HepG2 (cell line): ENCODE measurements around the gene VILL. TPM values are rescaled to one million over a fixed set of nuclear protein-coding genes. Genes with fewer than 3 reads are reported as not detected.
A peak's percentile ranks its signal among the peaks of the same experiment; 100 is the strongest.

Source experiments
- ATAC-seq: fragments of 200-7000 bp; cut with Tn5 transposase; 3 replicates; pipeline ENCODE4 v1.9.1; 2020; ENCODE audit warnings: mild to moderate bottlenecking, moderate library complexity
- BruUV-seq: library from RNA; stranded (reverse); fragments of 400-500 nt; replicated peaks from 2 replicates; lab custom pipeline; 2021; lab: Mats Ljungman, UMichigan
- CTCF ChIA-PET: fragments of 300-600 bp; formaldehyde crosslinking; extraction: SDS; loops from one replicate; lab custom pipeline; 2021; ENCODE audit warnings: low total read pairs, inconsistent platforms, low intra/inter-chr PET ratio; lab: Yijun Ruan, JAX
- POLR2A ChIA-PET: fragments of 350-600 bp; sonication (Branson Sonifier 250); formaldehyde crosslinking; loops from one replicate; lab custom pipeline; 2020; ENCODE audit warnings: antibody characterized with exemption, inconsistent platforms; lab: Yijun Ruan, JAX
- DNase-seq: peaks from one replicate; pipeline ENCODE4 v3.0.0-alpha.2; 2015; ENCODE audit warnings: low spot score
- FAIRE-seq: peaks from 3 replicates; lab custom pipeline; 2011; peaks lifted over from hg19 to GRCh38; lab: Jason Lieb, UNC
- H2AFZ ChIP-seq: one replicate; pipeline ENCODE4 v1.6.1; 2011; ENCODE audit warnings: low read length, inconsistent platforms
- H3K27ac ChIP-seq: fragments of 300-600 bp; 3 replicates; pipeline ENCODE4 v1.8.0; 2011; ENCODE audit warnings: mixed run types, mild to moderate bottlenecking, mixed read lengths, low read length, inconsistent platforms; ENCODE audit not compliant: insufficient read depth; ENCODE audit errors: extremely low read length
- H3K27me3 ChIP-seq, 2 experiments: fragments of 200-600 bp in 1 of 2; 2 replicates in 1 of 2; 3 replicates in 1 of 2; pipeline versions ENCODE4 v1.6.0 to v1.8.0; 2011; ENCODE audit warnings: low read length in 2 of 2, mild to moderate bottlenecking in 2 of 2, moderate library complexity in 2 of 2, inconsistent platforms in 1 of 2; ENCODE audit not compliant: insufficient read depth in 2 of 2, control insufficient read depth in 1 of 2
- H3K36me3 ChIP-seq, 2 experiments: fragments of 200-600 bp in 1 of 2; replicated peaks in 1 of 2; 2 replicates in 1 of 2; 3 replicates in 1 of 2; pipeline versions ENCODE4 v1.5.1 to v1.8.0; 2011; ENCODE audit warnings: low read length in 2 of 2, inconsistent platforms in 1 of 2; ENCODE audit not compliant: insufficient read depth in 2 of 2, control insufficient read depth in 1 of 2
- H3K4me1 ChIP-seq: 2 replicates; pipeline ENCODE4 v1.5.1; 2012; ENCODE audit warnings: low read length, inconsistent platforms; ENCODE audit not compliant: insufficient read depth
- H3K4me2 ChIP-seq: 2 replicates; pipeline ENCODE4 v1.6.0; 2011; ENCODE audit warnings: low read depth, low read length, inconsistent platforms
- H3K4me3 ChIP-seq, 3 experiments: fragments of 200-600 bp in 1 of 3; sonication (generic), shearing (Covaris generic) in 1 of 3; replicated peaks in 1 of 3; 2 replicates each; pipeline ENCODE4 v1.5.1; 2011 to 2016; ENCODE audit warnings: low read length in 3 of 3, inconsistent platforms in 2 of 3, low read depth in 2 of 3, mild to moderate bottlenecking in 2 of 3, control low read depth in 1 of 3, mixed read lengths in 1 of 3; ENCODE audit not compliant: insufficient read depth in 1 of 3
- H3K79me2 ChIP-seq: one replicate; pipeline ENCODE4 v1.6.1; 2011; ENCODE audit warnings: low read length, inconsistent platforms; ENCODE audit not compliant: insufficient read depth
- H3K9ac ChIP-seq: 2 replicates; pipeline ENCODE4 v1.6.0; 2011; ENCODE audit warnings: mild to moderate bottlenecking, low read depth, low read length, inconsistent platforms; ENCODE audit not compliant: insufficient read depth
- H3K9me3 ChIP-seq: 2 replicates; pipeline ENCODE4 v1.5.1; 2012; ENCODE audit warnings: mild to moderate bottlenecking, low read length
- H4K20me1 ChIP-seq: 2 replicates; pipeline ENCODE4 v1.6.0; 2011; ENCODE audit warnings: inconsistent platforms, mild to moderate bottlenecking, low read length, moderate library complexity; ENCODE audit not compliant: insufficient read depth
- FOXA1 ChIP-seq, 2 experiments: fragments of 450-650 bp in 1 of 2; sonication (generic) in 1 of 2; formaldehyde crosslinking in 1 of 2; IDR thresholded peaks; 2 replicates each; pipeline versions ENCODE4 v1.4.0 to v1.6.1; 2016 to 2020; ENCODE audit warnings: missing genetic modification reagents in 1 of 2
- HES4 ChIP-seq: sonication (generic); formaldehyde crosslinking; IDR thresholded peaks from 2 replicates; pipeline ENCODE4 v1.9.0; 2021; ENCODE audit warnings: mild to moderate bottlenecking, missing genetic modification reagents, borderline replicate concordance
- NFIB ChIP-seq: sonication (generic); formaldehyde crosslinking; IDR thresholded peaks from 2 replicates; pipeline ENCODE4 v1.9.0; 2021; ENCODE audit warnings: missing genetic modification reagents, mild to moderate bottlenecking, borderline replicate concordance
- PCBP2 ChIP-seq: fragments of 200-400 bp; formaldehyde crosslinking; optimal IDR thresholded peaks from 2 replicates; pipeline ENCODE3; 2018; ENCODE audit warnings: low read length, low read depth; ENCODE audit not compliant: poor library complexity, severe bottlenecking
- ZNF10 ChIP-seq: sonication (generic); formaldehyde crosslinking; IDR thresholded peaks from 2 replicates; pipeline ENCODE4 v1.4.0; 2020; ENCODE audit warnings: mild to moderate bottlenecking, low read depth, missing genetic modification reagents, borderline replicate concordance
- ZNF292 ChIP-seq: sonication (generic); formaldehyde crosslinking; IDR thresholded peaks from 2 replicates; pipeline ENCODE4 v1.8.1; 2022; ENCODE audit warnings: mild to moderate bottlenecking, low read depth, missing genetic modification reagents, borderline replicate concordance
- ZNF772 ChIP-seq: sonication (generic); formaldehyde crosslinking; IDR thresholded peaks from 2 replicates; pipeline ENCODE4 v1.5.0; 2020; ENCODE audit warnings: mild to moderate bottlenecking, missing genetic modification reagents
- ZNF850 ChIP-seq: sonication (generic); formaldehyde crosslinking; conservative IDR thresholded peaks from 2 replicates; pipeline ENCODE4 v1.9.0; 2021; ENCODE audit warnings: mild to moderate bottlenecking, missing genetic modification reagents
- WGBS: methylation state at CpG from one replicate; pipeline ENCODE4 v1.1.6; 2017; ENCODE audit warnings: low lambda C conversion rate; 5-methylcytosine and 5-hydroxymethylcytosine counted together
- in situ Hi-C: cut with HindIII; loops from 2 replicates; pipeline ENCODE4 v1.10.0; 2017; ENCODE audit warnings: low pct_unique_long_range_greater_than_20kb; ENCODE audit not compliant: extremely low pct_ligation_motif_present
- intact Hi-C: fragments of 100-400 bp; cut with micrococcal nuclease; formaldehyde crosslinking; loops from one replicate; pipeline ENCODE4 v1.10.0; 2022; ENCODE audit not compliant: unreplicated experiment
- polyA plus RNA-seq, 8 experiments: library from polyadenylated mRNA; depleted of rRNA in 3 of 8; stranded (reverse) in 7 of 8; unstranded in 1 of 8; fragments of >200 nt; fragmentation: Illumina TruSeq in 4 of 8; extraction: Trizol in 4 of 8; gene quantifications; 2 replicates each; pipeline versions ENCODE4 v1.2.1 to v1.2.3, GENCODE V29; 2011 to 2016; ENCODE audit warnings: low read depth in 4 of 8, missing spikeins in 1 of 8, mixed read lengths in 1 of 8; ENCODE audit not compliant: insufficient read depth in 1 of 8
- total RNA-seq, 5 experiments: library from RNA; depleted of rRNA; stranded (reverse); fragments of >200 nt; fragmentation: Illumina TruSeq; extraction: Trizol; gene quantifications; 2 replicates each; pipeline ENCODE4 v1.2.3, GENCODE V29; 2016; ENCODE audit warnings: low read depth in 1 of 5
- TF ChIP-seq, protein P1 (sequence below): sonication (generic); formaldehyde crosslinking; conservative IDR thresholded peaks from 2 replicates; pipeline ENCODE4 v1.8.0; 2022; ENCODE audit warnings: mild to moderate bottlenecking, moderate library complexity, missing genetic modification reagents
- TF ChIP-seq, protein P2 (sequence below): sonication (generic); formaldehyde crosslinking; IDR thresholded peaks from 2 replicates; pipeline ENCODE4 v1.4.0; 2020; ENCODE audit warnings: missing genetic modification reagents, borderline replicate concordance

VILL gene
- total and polyA plus RNA-seq, 2 of the 13 experiments (the other 11 are each of a cell fraction or from before 2014, with no cell fraction given), result 3.2 to 5.3 TPM

DNA sequence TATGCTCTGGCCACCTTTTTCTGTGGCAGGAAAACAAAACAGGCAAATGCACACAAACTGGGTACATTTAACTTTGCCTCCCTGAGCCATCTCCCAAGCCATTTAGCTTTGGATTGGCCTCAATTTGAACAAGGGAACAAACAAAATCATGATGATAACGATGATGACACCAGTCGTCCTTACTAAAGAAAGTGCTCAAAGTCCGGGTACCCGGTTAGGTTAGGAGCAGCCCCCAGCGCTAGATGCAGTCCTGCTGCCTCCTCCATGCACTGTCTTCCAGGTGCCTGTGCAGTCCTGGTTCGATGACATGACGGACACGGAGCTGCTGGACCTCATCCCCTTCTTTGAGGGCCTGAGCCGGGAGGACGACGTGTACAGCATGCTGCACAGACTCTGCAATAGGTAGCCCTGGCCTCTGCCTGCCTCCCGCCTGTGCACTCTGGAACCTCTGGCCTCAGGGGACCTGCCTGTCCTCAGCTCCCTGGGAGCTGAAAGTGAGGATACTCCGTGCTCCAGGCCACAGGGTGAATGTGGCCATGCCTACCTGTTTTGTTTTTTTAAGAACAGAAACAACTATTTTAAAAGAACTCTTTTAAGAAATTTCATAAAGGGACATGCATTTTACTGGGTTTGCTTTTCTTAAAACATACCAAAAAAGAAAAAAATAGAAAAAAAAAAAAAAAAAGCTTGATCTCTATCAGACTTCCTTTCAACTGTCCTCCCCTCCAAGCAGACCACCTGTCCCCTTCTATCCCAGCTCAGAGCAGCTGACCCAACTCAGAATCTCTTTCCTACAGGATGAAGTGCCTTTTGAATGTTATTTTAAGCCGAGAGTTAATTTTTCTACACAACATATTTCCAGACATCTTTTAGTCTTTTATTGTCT, 9.9 kb upstream of the VILL start (continued):
- TF ChIP-seq ZNF10 (CRISPR knock-in tag), result no peak
- no peak for TF ChIP-seq HES4 (CRISPR knock-in tag)
- no peak for TF ChIP-seq NFIB (CRISPR knock-in tag)
- TF ChIP-seq ZNF292 (CRISPR knock-in tag), result no peak; the same call in 1 of the 2 replicates
- TF ChIP-seq, protein P1, sequence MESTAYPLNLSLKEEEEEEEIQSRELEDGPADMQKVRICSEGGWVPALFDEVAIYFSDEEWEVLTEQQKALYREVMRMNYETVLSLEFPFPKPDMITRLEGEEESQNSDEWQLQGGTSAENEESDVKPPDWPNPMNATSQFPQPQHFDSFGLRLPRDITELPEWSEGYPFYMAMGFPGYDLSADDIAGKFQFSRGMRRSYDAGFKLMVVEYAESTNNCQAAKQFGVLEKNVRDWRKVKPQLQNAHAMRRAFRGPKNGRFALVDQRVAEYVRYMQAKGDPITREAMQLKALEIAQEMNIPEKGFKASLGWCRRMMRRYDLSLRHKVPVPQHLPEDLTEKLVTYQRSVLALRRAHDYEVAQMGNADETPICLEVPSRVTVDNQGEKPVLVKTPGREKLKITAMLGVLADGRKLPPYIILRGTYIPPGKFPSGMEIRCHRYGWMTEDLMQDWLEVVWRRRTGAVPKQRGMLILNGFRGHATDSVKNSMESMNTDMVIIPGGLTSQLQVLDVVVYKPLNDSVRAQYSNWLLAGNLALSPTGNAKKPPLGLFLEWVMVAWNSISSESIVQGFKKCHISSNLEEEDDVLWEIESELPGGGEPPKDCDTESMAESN (CRISPR knock-in tag), result no peak
- TF ChIP-seq FOXA1 (IDR thresholded peaks at IDR 0.05), result no peak
- TF ChIP-seq FOXA1 (CRISPR knock-in tag; IDR thresholded peaks at IDR 0.05), result no peak

DNA sequence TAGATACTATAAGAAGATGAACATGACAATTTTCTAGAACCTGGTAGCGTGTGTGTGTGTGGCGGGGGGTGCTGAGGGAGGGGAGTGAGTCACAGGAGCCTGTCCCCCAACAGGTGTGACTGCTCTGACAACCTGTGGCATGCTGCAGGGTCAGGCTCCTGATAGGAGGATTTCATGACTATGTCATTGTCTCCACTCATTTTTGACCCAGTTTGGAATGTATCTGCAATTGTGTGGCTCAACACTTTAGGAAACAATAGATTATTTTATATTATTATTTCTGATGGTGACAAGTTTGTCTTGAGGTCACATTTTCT, 9.3 kb upstream of the VILL start:
- Histone ChIP-seq H2AFZ (no peak overlapping the region), H3K4me1 (peaks cover 34% of the 10 kb centered on the region), H3K27me3 (no peaks in the 10 kb centered on the region), H3K4me3 (no peak overlapping the region), H3K27ac (peak overlapping the region; percentile 48), H3K9ac (no peak overlapping the region), H3K9me3 (no peaks in the 10 kb centered on the region), H4K20me1 (no peaks in the 10 kb centered on the region), H3K36me3 (peaks cover 25 to 47% of the 10 kb centered on the region in 2 experiments), H3K4me2 (no peak overlapping the region), H3K79me2 (no peaks in the 10 kb centered on the region)
- ChIA-PET POLR2A (interaction anchor here (1.3 kb wide), 1 partner anchor 126 kb away, joined by 3 read pairs; no protein-coding TSS in a partner anchor), CTCF (no interaction called here)
- WGBS, result 87% methylated on average over 2 of the region's 2 CpGs
- intact Hi-C loops, result no loop called here
- no peak for FAIRE-seq
- ATAC-seq, result no peak
- BruUV-seq, result no TSS peak
- DNase-seq, result no peak
- in situ Hi-C loops, result no loop called here
- no peak for TF ChIP-seq PCBP2
- no peak for TF ChIP-seq ZNF850 (CRISPR knock-in tag)
- TF ChIP-seq ZNF772 (CRISPR knock-in tag), result no peak
- TF ChIP-seq, protein P2, sequence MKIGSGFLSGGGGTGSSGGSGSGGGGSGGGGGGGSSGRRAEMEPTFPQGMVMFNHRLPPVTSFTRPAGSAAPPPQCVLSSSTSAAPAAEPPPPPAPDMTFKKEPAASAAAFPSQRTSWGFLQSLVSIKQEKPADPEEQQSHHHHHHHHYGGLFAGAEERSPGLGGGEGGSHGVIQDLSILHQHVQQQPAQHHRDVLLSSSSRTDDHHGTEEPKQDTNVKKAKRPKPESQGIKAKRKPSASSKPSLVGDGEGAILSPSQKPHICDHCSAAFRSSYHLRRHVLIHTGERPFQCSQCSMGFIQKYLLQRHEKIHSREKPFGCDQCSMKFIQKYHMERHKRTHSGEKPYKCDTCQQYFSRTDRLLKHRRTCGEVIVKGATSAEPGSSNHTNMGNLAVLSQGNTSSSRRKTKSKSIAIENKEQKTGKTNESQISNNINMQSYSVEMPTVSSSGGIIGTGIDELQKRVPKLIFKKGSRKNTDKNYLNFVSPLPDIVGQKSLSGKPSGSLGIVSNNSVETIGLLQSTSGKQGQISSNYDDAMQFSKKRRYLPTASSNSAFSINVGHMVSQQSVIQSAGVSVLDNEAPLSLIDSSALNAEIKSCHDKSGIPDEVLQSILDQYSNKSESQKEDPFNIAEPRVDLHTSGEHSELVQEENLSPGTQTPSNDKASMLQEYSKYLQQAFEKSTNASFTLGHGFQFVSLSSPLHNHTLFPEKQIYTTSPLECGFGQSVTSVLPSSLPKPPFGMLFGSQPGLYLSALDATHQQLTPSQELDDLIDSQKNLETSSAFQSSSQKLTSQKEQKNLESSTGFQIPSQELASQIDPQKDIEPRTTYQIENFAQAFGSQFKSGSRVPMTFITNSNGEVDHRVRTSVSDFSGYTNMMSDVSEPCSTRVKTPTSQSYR (CRISPR knock-in tag), result no peak
